ENCODE data around the gene CFAP46. TPM values are rescaled to one million over a fixed set of nuclear protein-coding genes. Genes with fewer than 3 reads are reported as not detected.
A peak's percentile ranks its signal among the peaks of the same experiment; 100 is the strongest.

The CFAP46 gene
- total and polyA plus RNA-seq, 9 of the 15 experiments (the other 6 are each of a cell fraction or from before 2014, with no cell fraction given) = not detected

- WGBS (ENCODE audit: insufficient coverage, low coverage, missing lambda C conversion rate) = 5% methylated on average over 23 of the region's 28 CpGs
- Histone ChIP-seq H3K79me2 (ENCODE audit: control insufficient read depth, insufficient read depth, low read length) (no peaks in the 10 kb centered on the region), H3K4me2 (ENCODE audit: insufficient read depth, low read length) (no peak overlapping the region), H3K4me3 (no peak overlapping the region), H3K27me3 (ENCODE audit: control insufficient read depth in 2 of 2, insufficient read depth in 2 of 2, low read length in 2 of 2) (peaks cover 2 to 54% of the 10 kb centered on the region in 2 experiments; a peak in 2 of 5 replicates), H3K4me1 (replicated peaks in 1 of 2; ENCODE audit: control insufficient read depth in 2 of 2, insufficient read depth in 2 of 2, low read length in 2 of 2) (no peaks in the 10 kb centered on the region; a peak in 1 of 5 replicates), H2AFZ (ENCODE audit: low read depth, low read length) (no peak overlapping the region), H3K9me1 (ENCODE audit: control insufficient read depth, insufficient read depth, low read length) (no peaks in the 10 kb centered on the region), H3K9me3 (replicated peaks; ENCODE audit: control insufficient read depth, insufficient read depth, low read depth, low read length) (no peaks in the 10 kb centered on the region), H3K27ac (ENCODE audit: extremely low read depth, low read depth, low read length) (no peak overlapping the region), H3K9ac (ENCODE audit: insufficient read depth in 1 of 2, low read depth in 2 of 2, low read length in 2 of 2) (no peak overlapping the region), H3K36me3 (ENCODE audit: control insufficient read depth, insufficient read depth, low read length) (no peaks in the 10 kb centered on the region), H4K20me1 (replicated peaks; ENCODE audit: control insufficient read depth, insufficient read depth, low read length) (peaks cover 7% of the 10 kb centered on the region; the same call in 1 of the 2 replicates)
- in situ Hi-C loops (cut with MboI) (no loop called here), intact Hi-C loops (cut with micrococcal nuclease) (no loop called here)
- ChIA-PET CTCF (ENCODE audit: low intra/inter-chr PET ratio) (no interaction called here), POLR2A (interaction anchor here (0.6 kb wide), 1 partner anchor 276 kb away, joined by 3 read pairs; no protein-coding TSS in a partner anchor)
- FAIRE-seq (no peak), DNase-seq (ENCODE audit: extremely low read depth in 1 of 4, low spot score in 3 of 4) (no peak), ATAC-seq (no peak)
- TF ChIP-seq E2F6 (IDR thresholded peaks at IDR 0.05; ENCODE audit: borderline replicate concordance in 1 of 2, extremely low read depth in 1 of 2, insufficient read depth in 1 of 2, insufficient read length in 1 of 2, low read depth in 1 of 2, low read length in 1 of 2, poor library complexity in 1 of 2, severe bottlenecking in 1 of 2) (peak in 1 of 2 experiments; percentile 29), L3MBTL2 (IDR thresholded peaks at IDR 0.05) (0 out of 2 replicates have a peak, but pooled peaks have one; percentile 22), BRCA1 (IDR thresholded peaks at IDR 0.05) (no peak), BRCA1 (CRISPR knock-in tag; IDR thresholded peaks at IDR 0.05) (no peak), MAX (CRISPR knock-in tag; IDR thresholded peaks at IDR 0.05) (peak; percentile 39; the same call in 1 of the 2 replicates), MGA (IDR thresholded peaks at IDR 0.05) (peak; percentile 53; the same call in 1 of the 2 replicates)
- BruUV-seq (replicated peaks) = no TSS peak
Observed at GRCh38 chr10:132884691-132885271, 57.6 kb downstream of the CFAP46 start.
